AG10803 (cell line): ENCODE measurements around the gene DENND5B.
"Not testable (repeated sequence)": the region's sequence is repeated elsewhere in the genome, so short reads cannot be mapped to it uniquely, and the experiment has no call there.

ENCODE experiments used
- DNase-seq: peaks from one replicate; pipeline ENCODE4 v3.0.0; 2010; ENCODE audit warnings: low read depth
- H3K4me3 ChIP-seq: 2 replicates; pipeline ENCODE4 v1.5.1; 2011; ENCODE audit warnings: mild to moderate bottlenecking, low read length, control low read depth
- CTCF ChIP-seq: conservative IDR thresholded peaks from 2 replicates; pipeline ENCODE4 v1.5.1; 2011; ENCODE audit warnings: mild to moderate bottlenecking, low read length, control low read depth, inconsistent platforms

Gene DENND5B

GRCh38 chr12:31570880-31571279 lies 20.1 kb downstream of the DENND5B start:
- DNase-seq, result no peak
- no peak for TF ChIP-seq CTCF
- no peak overlapping the region for H3K4me3 ChIP-seq

GRCh38 chr12:31569517-31569916 lies 21.4 kb downstream of the DENND5B start:
- H3K4me3 ChIP-seq, DNase-seq: not testable (repeated sequence)

GRCh38 chr12:31568498-31568897 lies 22.4 kb downstream of the DENND5B start:
- DNase-seq, result no peak
- TF ChIP-seq CTCF, result no peak
- H3K4me3 ChIP-seq, result no peak overlapping the region

- no peak for DNase-seq
- H3K4me3 ChIP-seq, result no peak overlapping the region
- TF ChIP-seq CTCF, result no peak
Observed at GRCh38 chr12:31567029-31567428, 23.9 kb downstream of the DENND5B start.

GRCh38 chr12:31566547-31566946 lies 24.4 kb downstream of the DENND5B start:
- no peak overlapping the region for H3K4me3 ChIP-seq
- TF ChIP-seq CTCF, result no peak
- no peak for DNase-seq

- no peak for TF ChIP-seq CTCF
- no peak overlapping the region for H3K4me3 ChIP-seq
- DNase-seq, result no peak
Observed at GRCh38 chr12:31562594-31563328, 28.2 kb downstream of the DENND5B start.

GRCh38 chr12:31560516-31560915 lies 30.4 kb downstream of the DENND5B start:
- no peak for TF ChIP-seq CTCF
- H3K4me3 ChIP-seq, result no peak overlapping the region
- DNase-seq, result no peak
